Right lobe of liver (tissue), 6 donors: ENCODE results near the gene TFF1. TPM values are rescaled to one million over a fixed set of nuclear protein-coding genes. Genes with fewer than 3 reads are reported as not detected.

ENCODE experiments used
- ATAC-seq, 4 donors: fragments of 200-7000 bp; cut with Tn5 transposase; one replicate each; pipeline ENCODE4 v1.9.1; 2020; ENCODE audit warnings: mild to moderate bottlenecking in 4 of 4, moderate library complexity in 4 of 4
- DNase-seq, 3 donors: peaks; one replicate each; pipeline ENCODE4 v3.0.0-alpha.2; 2020
- H3K27ac ChIP-seq, 3 donors: fragments of 200-600 bp; one replicate each; pipeline ENCODE4 v1.8.0; 2022
- H3K27me3 ChIP-seq, 2 donors: fragments of 200-600 bp; one replicate each; pipeline ENCODE4 v1.8.0; 2022
- H3K36me3 ChIP-seq, 4 donors: fragments of 200-600 bp; sonication (generic) in 1 of 4; one replicate each; pipeline versions ENCODE4 v1.5.1 to v1.8.0; 2017 to 2022; ENCODE audit warnings: control low read depth in 1 of 4
- H3K4me1 ChIP-seq, 4 donors: fragments of 200-600 bp; sonication (generic) in 1 of 4; one replicate each; pipeline versions ENCODE4 v1.5.1 to v1.8.0; 2017 to 2022; ENCODE audit warnings: control low read depth in 1 of 4
- H3K4me3 ChIP-seq, 3 donors: fragments of 200-600 bp; one replicate each; pipeline ENCODE4 v1.8.0; 2022
- H3K9me3 ChIP-seq, 4 donors: fragments of 200-600 bp; sonication (generic) in 1 of 4; one replicate each; pipeline versions ENCODE4 v1.5.1 to v1.8.0; 2017 to 2022; ENCODE audit warnings: control low read depth in 1 of 4
- POLR2A ChIP-seq: fragments of 450-650 bp; IDR thresholded peaks from one replicate; pipeline ENCODE4 v1.6.1; 2017; ENCODE audit warnings: antibody characterized with exemption, mild to moderate bottlenecking
- WGBS: methylation state at CpG from one replicate; pipeline ENCODE4 v1.1.6; 2018; ENCODE audit warnings: low coverage, low lambda C conversion rate; ENCODE audit not compliant: insufficient coverage; ENCODE audit errors: missing lambda C conversion rate; 5-methylcytosine and 5-hydroxymethylcytosine counted together
- intact Hi-C, 2 donors: fragments of 100-400 bp; cut with DNase I; formaldehyde crosslinking; loops; one replicate each; pipeline versions ENCODE4 v1.11.2 to v1.14.1; 2022
- total RNA-seq, 6 experiments: library from RNA; depleted of rRNA in 2 of 6; stranded (reverse); fragments of >200 nt in 2 of 6; fragmentation: NEBNext Ultra II Directional in 3 of 6; extraction: Animal tissue kit (Norgen Biotek cat#: 25700) in 3 of 6; gene quantifications; one replicate each; pipeline versions ENCODE4 v1.1.0 to v1.2.4, GENCODE V29; 2016 to 2023
- TF ChIP-seq, protein P1 (sequence below), 4 donors: fragments of 200-600 bp in 3 of 4; fragments of 450-650 bp in 1 of 4; IDR thresholded peaks; one replicate each; pipeline versions ENCODE4 v1.5.1 to v1.8.0; 2016 to 2022; ENCODE audit warnings: antibody characterized with exemption in 4 of 4, mild to moderate bottlenecking in 2 of 4
- donor health status: DM: no; HTN: yes; CAD: no.
- donor health status: DM: no; HTN: no; CAD: no.
- donor health status: DM: no; HTN: no; CAD: no.
- donor health status: DM: no; HTN: yes; CAD: no.
- donor health status: DM: no; HTN: yes; CAD: no.

The TFF1 gene
- total RNA-seq, 6 experiments from 2014 or later: not detected

GRCh38 chr21:42367367-42368165 is 1.2 kb upstream of the TFF1 start:
- no peaks in the 10 kb centered on the region for H3K9me3 ChIP-seq
- DNase-seq (no peak), ATAC-seq (no peak)
- 78% methylated on average over 8 of the region's 14 CpGs for WGBS
- intact Hi-C loops: no loop called here
- no peaks in the 10 kb centered on the region for H3K36me3 ChIP-seq
- H3K27me3 ChIP-seq: no peaks in the 10 kb centered on the region
- H3K27ac ChIP-seq: no peak overlapping the region
- H3K4me1 ChIP-seq: no peaks in the 10 kb centered on the region
- no peak overlapping the region for H3K4me3 ChIP-seq
- no peak for TF ChIP-seq POLR2A
- TF ChIP-seq, protein P1, sequence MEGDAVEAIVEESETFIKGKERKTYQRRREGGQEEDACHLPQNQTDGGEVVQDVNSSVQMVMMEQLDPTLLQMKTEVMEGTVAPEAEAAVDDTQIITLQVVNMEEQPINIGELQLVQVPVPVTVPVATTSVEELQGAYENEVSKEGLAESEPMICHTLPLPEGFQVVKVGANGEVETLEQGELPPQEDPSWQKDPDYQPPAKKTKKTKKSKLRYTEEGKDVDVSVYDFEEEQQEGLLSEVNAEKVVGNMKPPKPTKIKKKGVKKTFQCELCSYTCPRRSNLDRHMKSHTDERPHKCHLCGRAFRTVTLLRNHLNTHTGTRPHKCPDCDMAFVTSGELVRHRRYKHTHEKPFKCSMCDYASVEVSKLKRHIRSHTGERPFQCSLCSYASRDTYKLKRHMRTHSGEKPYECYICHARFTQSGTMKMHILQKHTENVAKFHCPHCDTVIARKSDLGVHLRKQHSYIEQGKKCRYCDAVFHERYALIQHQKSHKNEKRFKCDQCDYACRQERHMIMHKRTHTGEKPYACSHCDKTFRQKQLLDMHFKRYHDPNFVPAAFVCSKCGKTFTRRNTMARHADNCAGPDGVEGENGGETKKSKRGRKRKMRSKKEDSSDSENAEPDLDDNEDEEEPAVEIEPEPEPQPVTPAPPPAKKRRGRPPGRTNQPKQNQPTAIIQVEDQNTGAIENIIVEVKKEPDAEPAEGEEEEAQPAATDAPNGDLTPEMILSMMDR (IDR thresholded peaks at IDR 0.05): no peak

GRCh38 chr21:42365770-42366169 is 565 bp downstream of the TFF1 start:
- TF ChIP-seq, protein P1 (IDR thresholded peaks at IDR 0.05): no peak
- TF ChIP-seq POLR2A: no peak
- no CpG with 5 or more reads among the region's 6 CpGs for WGBS
- no peak for DNase-seq

DNA sequence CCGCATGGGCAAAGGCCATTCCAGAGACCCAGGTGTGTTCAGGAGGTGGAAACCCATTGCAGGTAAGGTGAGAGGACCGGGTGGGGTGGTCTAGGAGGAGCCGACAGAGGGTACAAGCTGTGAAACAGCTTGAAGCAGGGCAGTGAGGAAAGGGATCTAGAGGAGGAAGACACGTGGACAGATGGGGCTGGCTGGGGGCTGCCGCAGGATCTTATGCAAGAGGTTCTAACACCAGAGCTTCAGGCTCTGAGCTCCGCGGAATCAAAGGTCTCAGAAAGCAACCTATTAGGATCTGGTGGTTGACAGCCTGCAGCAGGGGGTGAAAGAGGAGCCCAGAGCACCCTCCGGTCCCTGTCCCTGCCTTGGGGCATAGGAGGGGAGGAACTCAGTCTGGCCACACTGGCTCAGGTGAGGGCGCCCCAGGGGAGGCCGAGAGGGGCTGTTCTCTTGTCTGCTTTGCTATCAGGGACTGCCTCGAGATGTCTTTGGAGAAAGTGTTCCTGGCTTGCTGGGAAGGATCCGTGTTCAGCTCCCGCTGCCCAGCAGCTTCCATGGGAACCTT is 1.9 kb downstream of the TFF1 start:
- H3K4me3 ChIP-seq: no peak overlapping the region
- TF ChIP-seq, protein P1 (IDR thresholded peaks at IDR 0.05): no peak
- no peak for TF ChIP-seq POLR2A
- WGBS: 38% methylated on average over 6 of the region's 13 CpGs
- intact Hi-C loops: no loop called here
- H3K9me3 ChIP-seq: no peaks in the 10 kb centered on the region
- no peak for ATAC-seq
- H3K4me1 ChIP-seq: no peaks in the 10 kb centered on the region
- no peaks in the 10 kb centered on the region for H3K27me3 ChIP-seq
- peak in 1 of 3 donors; percentile 37 for DNase-seq
- H3K27ac ChIP-seq: no peak overlapping the region
- H3K36me3 ChIP-seq: no peaks in the 10 kb centered on the region

More at GRCh38 chr21:42365770-42366169, 565 bp downstream of the TFF1 start:
- H3K36me3 ChIP-seq: no peaks in the 10 kb centered on the region
- ATAC-seq: no peak
- H3K4me3 ChIP-seq: no peak overlapping the region
- no peaks in the 10 kb centered on the region for H3K27me3 ChIP-seq
- no peak overlapping the region for H3K27ac ChIP-seq
- H3K4me1 ChIP-seq: no peaks in the 10 kb centered on the region
- no peaks in the 10 kb centered on the region for H3K9me3 ChIP-seq
- intact Hi-C loops: no loop called here

GRCh38 chr21:42363312-42363711 is 3.0 kb downstream of the TFF1 start:
- Histone ChIP-seq H3K36me3 (no peaks in the 10 kb centered on the region), H3K9me3 (no peaks in the 10 kb centered on the region), H3K4me3 (no peak overlapping the region), H3K4me1 (no peaks in the 10 kb centered on the region), H3K27me3 (no peaks in the 10 kb centered on the region), H3K27ac (no peak overlapping the region)
- no peak for ATAC-seq
- intact Hi-C loops: no loop called here
- TF ChIP-seq POLR2A: no peak
- TF ChIP-seq, protein P1 (IDR thresholded peaks at IDR 0.05): no peak
- 57% methylated on average over 6 of the region's 8 CpGs for WGBS
- peak in 1 of 3 donors; percentile 5 for DNase-seq
